NB4 (cell line): ENCODE data around the gene DPF3.

ENCODE experiments used
- DNase-seq: peaks from one replicate; pipeline ENCODE4 v3.0.0; 2010; ENCODE audit warnings: low read depth
- H3K4me3 ChIP-seq: one replicate; pipeline ENCODE4 v1.5.1; 2011; ENCODE audit warnings: mild to moderate bottlenecking, low read depth, low read length, moderate library complexity
- MYC ChIP-seq: IDR thresholded peaks from 2 replicates; pipeline ENCODE4 v1.6.1; 2011; ENCODE audit warnings: low read depth, low read length
- POLR2A ChIP-seq: IDR thresholded peaks from 2 replicates; pipeline ENCODE4 v1.6.1; 2011; ENCODE audit warnings: mild to moderate bottlenecking; ENCODE audit not compliant: insufficient read length; ENCODE audit errors: extremely low read depth
- TF ChIP-seq, protein P1 (sequence below): IDR thresholded peaks from one replicate; pipeline ENCODE4 v1.5.1; 2012; ENCODE audit warnings: low read depth, low read length
- TF ChIP-seq, protein P2 (sequence below): IDR thresholded peaks from 2 replicates; pipeline ENCODE4 v1.6.1; 2011; ENCODE audit warnings: low read depth, low read length

Gene DPF3

DNA sequence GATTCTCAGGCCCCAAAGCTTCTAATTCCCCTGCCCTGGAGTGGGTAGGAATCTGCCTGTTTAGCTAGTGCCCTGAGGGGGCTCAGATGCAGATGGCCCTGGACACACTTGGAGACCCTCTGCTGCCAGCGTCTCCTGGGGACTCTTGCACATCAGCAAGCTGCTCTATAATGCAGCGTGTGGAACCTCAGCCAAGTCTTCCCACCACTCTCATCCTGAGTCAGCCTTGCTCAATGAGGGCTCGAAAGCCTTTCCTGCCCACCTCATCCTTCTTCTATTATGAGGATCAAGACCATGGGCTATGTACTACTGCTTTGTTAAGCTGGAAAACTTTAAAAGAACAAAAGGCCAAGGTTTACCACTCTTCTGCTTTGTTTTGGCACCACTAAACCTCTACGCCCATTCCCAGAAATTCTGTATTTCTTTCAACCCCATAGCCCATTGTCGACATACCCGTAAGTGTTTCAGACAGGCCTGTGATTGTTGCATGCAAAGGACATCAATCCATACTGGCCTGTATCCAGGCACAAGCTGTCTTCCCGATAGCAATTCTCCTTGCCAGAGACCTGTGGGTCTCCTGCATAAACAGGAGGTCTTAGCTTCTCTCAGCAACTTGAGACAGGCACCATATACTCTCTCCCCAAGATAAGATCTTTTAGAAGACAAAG, 246.9 kb downstream of the DPF3 start:
- no peak overlapping the region for H3K4me3 ChIP-seq
- DNase-seq, result no peak
- TF ChIP-seq, protein P1, sequence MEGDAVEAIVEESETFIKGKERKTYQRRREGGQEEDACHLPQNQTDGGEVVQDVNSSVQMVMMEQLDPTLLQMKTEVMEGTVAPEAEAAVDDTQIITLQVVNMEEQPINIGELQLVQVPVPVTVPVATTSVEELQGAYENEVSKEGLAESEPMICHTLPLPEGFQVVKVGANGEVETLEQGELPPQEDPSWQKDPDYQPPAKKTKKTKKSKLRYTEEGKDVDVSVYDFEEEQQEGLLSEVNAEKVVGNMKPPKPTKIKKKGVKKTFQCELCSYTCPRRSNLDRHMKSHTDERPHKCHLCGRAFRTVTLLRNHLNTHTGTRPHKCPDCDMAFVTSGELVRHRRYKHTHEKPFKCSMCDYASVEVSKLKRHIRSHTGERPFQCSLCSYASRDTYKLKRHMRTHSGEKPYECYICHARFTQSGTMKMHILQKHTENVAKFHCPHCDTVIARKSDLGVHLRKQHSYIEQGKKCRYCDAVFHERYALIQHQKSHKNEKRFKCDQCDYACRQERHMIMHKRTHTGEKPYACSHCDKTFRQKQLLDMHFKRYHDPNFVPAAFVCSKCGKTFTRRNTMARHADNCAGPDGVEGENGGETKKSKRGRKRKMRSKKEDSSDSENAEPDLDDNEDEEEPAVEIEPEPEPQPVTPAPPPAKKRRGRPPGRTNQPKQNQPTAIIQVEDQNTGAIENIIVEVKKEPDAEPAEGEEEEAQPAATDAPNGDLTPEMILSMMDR, result no peak
- TF ChIP-seq, protein P2, sequence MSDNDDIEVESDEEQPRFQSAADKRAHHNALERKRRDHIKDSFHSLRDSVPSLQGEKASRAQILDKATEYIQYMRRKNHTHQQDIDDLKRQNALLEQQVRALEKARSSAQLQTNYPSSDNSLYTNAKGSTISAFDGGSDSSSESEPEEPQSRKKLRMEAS, result no peak
- TF ChIP-seq MYC, result no peak

DNA sequence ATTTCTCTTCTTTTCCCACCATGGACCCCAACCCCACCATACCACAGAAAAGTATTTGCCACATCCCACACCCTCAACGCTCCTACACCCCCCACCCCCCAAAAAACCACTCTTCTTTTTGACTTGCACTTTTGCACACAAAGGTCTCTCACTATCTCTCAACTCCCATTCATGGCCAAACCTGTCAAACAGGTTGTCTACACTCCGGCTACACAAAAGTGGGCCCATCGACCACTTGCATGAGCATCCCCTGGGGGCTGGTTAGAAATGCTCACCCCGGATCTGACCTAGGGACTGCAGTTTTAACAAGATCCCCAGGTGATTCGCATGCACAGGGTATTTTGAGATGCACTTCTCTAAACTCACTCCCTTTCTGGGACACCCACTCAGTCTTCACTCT, 248.2 kb downstream of the DPF3 start:
- H3K4me3 ChIP-seq, result no peak overlapping the region
- no peak for DNase-seq
- TF ChIP-seq, protein P2, result no peak
- no peak for TF ChIP-seq MYC
- TF ChIP-seq, protein P1, result no peak
- TF ChIP-seq POLR2A, result no peak

DNA sequence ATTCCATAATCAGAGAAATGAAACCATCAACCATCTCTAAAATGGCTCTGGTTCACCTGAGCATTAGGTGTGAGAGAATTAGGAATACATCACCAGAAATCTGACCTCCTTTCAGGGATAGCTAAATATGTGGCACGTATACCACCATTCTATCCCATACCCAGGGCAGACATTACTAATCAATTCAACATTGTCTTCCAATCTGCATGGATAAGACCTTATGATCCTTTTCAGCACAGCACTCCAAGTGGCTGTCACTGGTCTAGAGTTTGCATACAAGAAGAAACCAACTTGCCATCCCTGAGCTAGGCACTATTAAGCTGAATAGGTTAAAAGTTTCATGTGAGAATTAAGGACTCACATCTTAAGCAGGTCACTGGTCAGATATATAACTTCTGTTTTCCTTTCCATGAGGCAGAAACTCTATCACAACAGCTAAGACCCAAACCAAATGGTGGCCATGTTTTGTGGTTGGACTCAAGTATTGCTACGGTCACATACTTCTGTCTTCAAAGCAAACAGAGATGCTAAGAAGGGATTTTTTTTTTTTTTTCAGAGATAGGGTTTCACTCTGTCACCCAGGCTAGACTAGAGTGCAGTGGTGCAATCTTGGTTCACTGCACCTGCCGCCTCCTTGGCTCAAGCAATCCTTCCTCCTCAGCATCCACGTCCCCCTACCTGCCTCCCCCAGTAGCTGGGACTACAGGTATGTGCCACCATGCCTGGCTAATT, 249.0 kb downstream of the DPF3 start:
- no peak for TF ChIP-seq MYC
- H3K4me3 ChIP-seq, result no peak overlapping the region
- DNase-seq, result peak; percentile 6

- H3K4me3 ChIP-seq, result no peak overlapping the region
- no peak for TF ChIP-seq POLR2A
- no peak for DNase-seq
These were observed 249.9 kb downstream of the DPF3 start for GRCh38 chr14:72644038-72644437.

DNA sequence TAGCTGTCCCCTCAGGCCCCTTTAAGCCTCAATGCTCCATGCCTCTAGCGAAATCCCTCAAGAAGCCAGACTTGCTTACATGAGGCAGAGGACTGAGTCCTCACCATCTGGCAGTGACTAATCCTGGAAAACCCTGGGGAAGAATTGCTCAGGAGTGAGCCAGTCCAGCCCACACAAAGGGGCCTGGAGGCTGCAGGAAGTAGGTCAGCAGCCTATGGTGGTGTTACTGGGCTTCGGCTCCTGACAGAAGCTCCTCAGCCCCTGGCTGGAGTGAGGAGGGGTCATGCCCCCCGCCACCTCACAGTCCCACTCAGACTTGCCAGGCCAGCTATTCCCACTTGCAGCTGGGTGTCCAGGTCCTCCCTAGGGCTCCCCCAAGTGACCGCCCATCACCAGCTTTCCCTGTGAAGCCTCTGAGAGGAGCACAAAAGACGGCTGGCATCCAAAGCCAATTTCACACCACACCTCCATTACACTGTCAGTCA, 250.5 kb downstream of the DPF3 start:
- TF ChIP-seq, protein P2, result no peak
- TF ChIP-seq POLR2A (no peak), MYC (no peak)
- TF ChIP-seq, protein P1, result no peak
- DNase-seq, result no peak
- no peak overlapping the region for H3K4me3 ChIP-seq

DNA sequence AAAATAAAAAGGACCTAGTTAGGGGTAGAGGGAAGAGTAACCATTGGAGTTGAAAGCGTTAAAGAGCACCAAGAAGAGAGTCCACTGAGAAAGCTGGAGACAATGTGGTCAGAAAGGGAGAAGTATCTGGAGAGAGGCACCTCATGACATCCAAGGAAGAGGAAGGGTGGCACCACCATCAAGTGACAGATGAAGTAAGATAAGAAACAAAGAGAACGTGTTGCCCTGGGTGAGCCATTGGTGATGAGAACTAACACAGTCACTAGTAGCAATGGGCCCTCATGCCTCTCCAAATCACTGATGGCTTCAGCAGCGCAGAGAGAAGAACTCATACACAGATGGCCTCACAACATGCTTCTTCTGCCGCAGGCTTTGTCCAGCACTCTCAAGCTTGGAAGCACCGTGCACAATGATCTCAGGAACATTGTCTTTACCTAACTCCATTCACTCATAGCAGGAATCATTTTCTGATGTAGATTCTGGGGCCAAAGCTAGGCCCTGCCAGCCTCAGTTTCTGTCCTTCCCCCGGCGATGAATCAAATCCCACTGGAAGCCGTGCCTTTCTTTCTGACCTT, 252.9 kb downstream of the DPF3 start:
- no peak for DNase-seq
- TF ChIP-seq, protein P2, result no peak
- TF ChIP-seq, protein P1, result no peak
- TF ChIP-seq POLR2A (no peak), MYC (no peak)
- no peak overlapping the region for H3K4me3 ChIP-seq
